Uterus (tissue), 4 donors: ENCODE measurements around the gene IQSEC1. TPM values are rescaled to one million over a fixed set of nuclear protein-coding genes. Genes with fewer than 3 reads are reported as not detected.

Experiments
- DNase-seq, 2 donors: peaks; one replicate each; pipeline ENCODE4 v3.0.0-alpha.2; 2019 to 2020
- H3K27ac ChIP-seq, 2 donors: fragments of 200-600 bp; sonication (generic); 1 replicate in 1 of 2; 2 replicates in 1 of 2; pipeline ENCODE4 v1.5.1; 2016 to 2018
- H3K27me3 ChIP-seq, 2 donors: fragments of 200-600 bp; sonication (generic); one replicate each; pipeline ENCODE4 v1.5.1; 2018 to 2019; ENCODE audit warnings: control low read depth in 1 of 2
- H3K36me3 ChIP-seq, 2 donors: fragments of 200-600 bp; sonication (generic); one replicate each; pipeline ENCODE4 v1.5.1; 2019; ENCODE audit warnings: control low read depth in 1 of 2
- H3K4me1 ChIP-seq, 2 donors: fragments of 200-600 bp; sonication (generic); one replicate each; pipeline ENCODE4 v1.5.1; 2018 to 2019; ENCODE audit warnings: control low read depth in 1 of 2
- H3K4me3 ChIP-seq, 2 donors: fragments of 200-600 bp; sonication (generic); 1 replicate in 1 of 2; 2 replicates in 1 of 2; pipeline ENCODE4 v1.5.1; 2018 to 2019; ENCODE audit warnings: mild to moderate bottlenecking in 1 of 2
- H3K9me3 ChIP-seq, 2 donors: fragments of 200-600 bp; sonication (generic); one replicate each; pipeline ENCODE4 v1.5.1; 2019; ENCODE audit warnings: control low read depth in 1 of 2
- CTCF ChIP-seq, 4 experiments: fragments of 200-600 bp in 2 of 4; fragments of 450-650 bp in 2 of 4; sonication (generic) in 2 of 4; IDR thresholded peaks; one replicate each; pipeline ENCODE4 v1.5.1; 2016 to 2019; ENCODE audit warnings: antibody characterized with exemption in 4 of 4, mild to moderate bottlenecking in 2 of 4, moderate library complexity in 1 of 4
- POLR2A ChIP-seq, 2 donors: fragments of 450-650 bp; IDR thresholded peaks; one replicate each; pipeline ENCODE4 v1.6.1; 2016; ENCODE audit warnings: antibody characterized with exemption in 2 of 2, mild to moderate bottlenecking in 1 of 2, moderate library complexity in 1 of 2
- intact Hi-C: fragments of 100-400 bp; cut with DNase I; formaldehyde crosslinking; loops from one replicate; pipeline ENCODE4 v1.15.1; 2023; ENCODE audit warnings: low total_unique reads
- total RNA-seq, 4 donors: library from RNA; depleted of rRNA in 3 of 4; stranded (reverse); fragments of >200 nt in 3 of 4; gene quantifications; one replicate each; pipeline versions ENCODE4 v1.1.0 to v1.2.4, GENCODE V29; 2014 to 2023
- donor health status: DM: yes; HTN: yes; CAD: no.

The IQSEC1 gene
- total RNA-seq, 4 donors from 2014 or later = 17.9 to 61.4 (median 49.7) TPM

GRCh38 chr3:12895391-12896062, 177.7 kb downstream of the IQSEC1 start:
- intact Hi-C loops = loop anchor here (10.0 kb wide), 1 partner anchor 99 kb away; no protein-coding TSS in a partner anchor
- TF ChIP-seq POLR2A (IDR thresholded peaks at IDR 0.05) = no peak
- TF ChIP-seq CTCF (IDR thresholded peaks at IDR 0.05) = no peak
- H3K27ac ChIP-seq = no peak overlapping the region
- H3K27me3 ChIP-seq = no peaks in the 10 kb centered on the region
- no peak for DNase-seq
- peaks cover 0 to 6% of the 10 kb centered on the region in 2 donors for H3K4me1 ChIP-seq
- no peaks in the 10 kb centered on the region for H3K9me3 ChIP-seq
- H3K36me3 ChIP-seq = no peaks in the 10 kb centered on the region
- H3K4me3 ChIP-seq = no peak overlapping the region

- peaks cover 0 to 6% of the 10 kb centered on the region in 2 donors for H3K4me1 ChIP-seq
- intact Hi-C loops = loop anchor here (10.0 kb wide), 1 partner anchor 100 kb away; no protein-coding TSS in a partner anchor
Observed at GRCh38 chr3:12894629-12895028, 178.6 kb downstream of the IQSEC1 start.

GRCh38 chr3:12893852-12894251, 179.4 kb downstream of the IQSEC1 start:
- Histone ChIP-seq H3K4me1 (peaks cover 0 to 6% of the 10 kb centered on the region in 2 donors), H3K9me3 (no peaks in the 10 kb centered on the region), H3K27me3 (no peaks in the 10 kb centered on the region), H3K4me3 (no peak overlapping the region), H3K36me3 (no peaks in the 10 kb centered on the region), H3K27ac (no peak overlapping the region)
- TF ChIP-seq POLR2A (IDR thresholded peaks at IDR 0.05) (no peak), CTCF (IDR thresholded peaks at IDR 0.05) (no peak)
- intact Hi-C loops = loop anchor here (10.0 kb wide), 1 partner anchor 101 kb away; no protein-coding TSS in a partner anchor
- DNase-seq = no peak

More at GRCh38 chr3:12894629-12895028, 178.6 kb downstream of the IQSEC1 start:
- Histone ChIP-seq H3K27ac (no peak overlapping the region), H3K4me3 (no peak overlapping the region), H3K36me3 (no peaks in the 10 kb centered on the region), H3K27me3 (no peaks in the 10 kb centered on the region), H3K9me3 (no peaks in the 10 kb centered on the region)
- no peak for TF ChIP-seq CTCF (IDR thresholded peaks at IDR 0.05)
- TF ChIP-seq POLR2A (IDR thresholded peaks at IDR 0.05) = no peak
- no peak for DNase-seq

GRCh38 chr3:12893247-12893646, 180.0 kb downstream of the IQSEC1 start:
- no peak for DNase-seq
- H3K36me3 ChIP-seq = no peaks in the 10 kb centered on the region
- H3K27ac ChIP-seq = no peak overlapping the region
- no peaks in the 10 kb centered on the region for H3K27me3 ChIP-seq
- H3K9me3 ChIP-seq = no peaks in the 10 kb centered on the region
- no peak for TF ChIP-seq CTCF (IDR thresholded peaks at IDR 0.05)
- no peak for TF ChIP-seq POLR2A (IDR thresholded peaks at IDR 0.05)
- intact Hi-C loops = loop anchor here (10.0 kb wide), 1 partner anchor 102 kb away; no protein-coding TSS in a partner anchor
- H3K4me3 ChIP-seq = no peak overlapping the region
- peaks cover 0 to 6% of the 10 kb centered on the region in 2 donors for H3K4me1 ChIP-seq

GRCh38 chr3:12892840-12893189, 180.4 kb downstream of the IQSEC1 start:
- Histone ChIP-seq H3K9me3 (no peaks in the 10 kb centered on the region), H3K4me3 (no peak overlapping the region), H3K4me1 (peaks cover 0 to 6% of the 10 kb centered on the region in 2 donors), H3K36me3 (no peaks in the 10 kb centered on the region), H3K27me3 (no peaks in the 10 kb centered on the region), H3K27ac (no peak overlapping the region)
- intact Hi-C loops = loop anchor here (10.0 kb wide), 1 partner anchor 102 kb away; no protein-coding TSS in a partner anchor
- DNase-seq = no peak
- no peak for TF ChIP-seq POLR2A (IDR thresholded peaks at IDR 0.05)
